Measurements from ENCODE around the gene MEX3D.
"Not testable (repeated sequence)": the region's sequence is repeated elsewhere in the genome, so short reads cannot be mapped to it uniquely, and the experiment has no call there.

The MEX3D gene

DNA sequence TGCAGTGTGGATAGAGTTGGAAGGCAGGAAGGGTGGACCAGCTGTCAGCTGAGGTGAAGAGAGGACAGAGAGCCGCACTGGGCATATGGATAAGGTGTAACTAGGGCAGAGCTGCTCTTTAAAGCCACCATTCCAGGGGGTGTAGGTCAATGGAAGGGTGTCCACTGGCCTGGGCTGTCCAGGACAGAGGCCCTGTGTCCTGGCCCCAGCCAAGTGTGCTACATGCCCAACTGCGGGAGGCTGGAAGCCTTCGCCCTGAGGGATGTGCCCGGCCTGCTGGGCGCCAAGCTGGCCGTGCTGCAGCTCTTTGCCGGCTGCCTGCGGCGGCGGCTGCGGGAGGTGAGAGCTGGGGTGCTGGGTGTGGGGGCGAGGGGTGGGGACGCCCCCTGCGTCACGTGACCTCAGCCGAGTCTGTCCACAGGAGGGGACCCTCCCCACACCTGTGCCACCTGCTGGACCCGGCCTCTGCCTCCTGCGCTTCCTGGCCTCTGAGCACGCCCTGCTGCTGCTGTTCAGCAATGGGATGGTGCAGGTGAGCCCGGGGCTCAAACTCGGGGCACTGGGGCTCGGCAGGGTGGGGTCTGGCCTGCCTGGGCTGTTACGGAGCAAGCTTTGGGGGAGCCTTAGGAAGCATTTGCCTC is 34.5 kb downstream of the MEX3D start:
- DNase-seq: no peak

DNA sequence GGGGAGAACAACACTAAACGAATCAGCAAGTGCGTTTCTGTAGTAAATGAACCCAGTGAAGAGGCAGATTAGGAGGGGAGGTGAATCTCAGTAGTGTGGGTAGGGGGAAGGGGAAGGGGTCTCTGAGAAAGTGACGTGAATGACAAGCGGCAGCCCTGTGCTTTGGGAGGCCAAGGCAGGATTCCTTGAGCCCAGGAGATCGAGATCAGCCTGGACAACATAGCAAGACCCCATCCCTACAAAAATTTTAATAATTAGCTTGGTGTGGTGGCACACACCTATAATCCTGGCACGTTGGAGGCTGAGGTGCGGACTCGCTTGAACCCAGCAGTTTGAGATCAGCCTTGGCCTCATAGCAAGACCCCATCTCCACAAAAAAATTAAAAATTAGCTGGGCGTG is 36.1 kb downstream of the MEX3D start:
- no peak for DNase-seq

DNA sequence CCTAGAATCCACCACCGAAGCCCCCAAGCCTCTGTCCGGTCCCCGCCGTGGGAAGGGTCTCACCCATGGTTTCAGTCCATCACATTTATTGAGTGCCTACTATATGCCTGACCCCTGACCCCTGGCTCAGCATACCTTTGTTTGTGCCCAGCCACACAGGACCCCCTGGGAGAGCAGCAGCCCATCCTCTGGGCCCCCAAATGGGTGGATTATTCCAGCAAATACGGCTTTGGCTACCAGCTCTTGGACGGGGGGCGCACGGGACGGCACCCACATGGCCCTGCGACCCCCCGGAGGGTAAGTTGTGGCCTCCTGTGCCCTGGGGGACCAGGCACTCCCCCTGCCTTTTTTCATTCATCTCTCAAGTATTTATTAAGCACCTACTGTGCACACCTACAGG is 36.5 kb downstream of the MEX3D start:
- DNase-seq: no peak

DNA sequence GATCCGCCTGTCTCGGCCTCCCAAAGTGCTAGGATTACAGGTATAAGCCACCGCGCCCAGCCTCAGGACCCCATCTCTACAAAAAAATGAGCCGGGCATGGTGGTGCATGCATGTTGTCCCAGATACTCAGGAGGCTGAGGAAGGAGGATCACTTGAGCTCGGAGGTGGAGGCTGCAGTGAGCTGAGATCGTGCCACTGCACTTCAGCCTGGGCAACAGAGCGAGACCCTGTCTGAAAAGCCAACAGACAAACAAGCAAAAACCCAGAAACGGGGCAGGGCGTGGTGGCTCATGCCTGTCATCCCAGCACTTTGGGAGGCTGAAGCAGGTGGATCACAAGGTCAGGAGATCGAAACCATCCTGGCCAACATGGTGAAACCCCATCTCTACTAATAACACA is 37.3 kb downstream of the MEX3D start:
- DNase-seq: not testable (repeated sequence)

DNA sequence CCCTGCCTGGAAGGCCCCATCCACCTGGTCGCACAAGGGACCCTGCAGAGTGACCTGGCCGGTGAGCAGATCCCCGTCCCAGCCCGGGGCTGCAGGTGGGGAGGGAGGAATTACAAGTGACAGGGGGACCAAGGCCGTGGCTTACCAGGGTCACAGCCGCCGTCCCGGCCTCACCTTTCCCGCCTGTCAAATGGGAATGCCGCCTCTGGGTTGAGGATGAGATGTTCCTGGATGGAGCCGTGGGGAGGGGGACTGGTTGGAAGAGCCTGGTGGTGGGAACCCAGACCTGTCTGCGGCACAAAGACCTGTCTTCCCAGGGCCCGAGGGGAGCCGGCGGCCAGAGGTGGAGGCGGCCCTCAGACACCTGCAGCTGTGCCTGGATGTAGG is 38.7 kb downstream of the MEX3D start:
- no peak for DNase-seq

DNA sequence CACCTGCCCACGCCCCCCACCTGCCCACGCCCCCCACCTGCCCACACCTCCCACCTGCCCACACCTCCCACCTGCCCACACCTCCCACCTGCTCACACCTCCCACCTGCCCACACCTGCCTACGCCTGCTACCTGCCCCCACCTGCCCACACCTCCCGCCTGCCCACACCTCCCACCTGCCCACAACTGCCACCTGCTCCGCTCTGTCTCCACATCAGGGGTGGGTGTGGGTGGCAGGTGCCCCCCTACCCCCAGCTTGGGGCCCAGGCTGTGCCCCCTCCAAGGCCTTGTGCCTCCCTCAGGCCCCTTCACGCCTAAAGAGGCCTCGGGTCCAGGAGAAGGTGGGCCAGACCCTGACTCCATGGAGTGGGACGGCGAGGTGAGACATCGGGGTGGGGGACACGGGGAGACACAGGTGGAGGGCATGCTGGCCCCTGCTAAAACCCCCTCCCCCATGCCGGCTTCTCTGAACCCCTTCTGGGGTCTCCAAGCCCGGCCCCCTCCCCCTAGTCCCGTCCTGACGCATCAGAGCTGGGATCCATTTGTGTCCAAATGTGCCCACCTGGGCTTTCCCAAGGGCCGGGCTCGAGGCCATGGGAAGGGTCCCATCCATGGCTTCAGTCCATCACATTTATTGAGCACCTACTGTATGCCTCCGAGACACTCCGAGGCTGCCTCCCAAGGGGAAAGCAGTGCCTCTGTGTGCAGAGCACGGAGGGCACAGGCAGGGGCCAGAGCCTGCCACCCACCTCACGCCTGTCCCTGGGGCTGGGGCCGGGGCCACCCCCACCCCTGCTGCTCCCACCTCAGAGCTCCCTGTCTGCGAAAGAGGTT is 39.3 kb downstream of the MEX3D start:
- DNase-seq: no peak

DNA sequence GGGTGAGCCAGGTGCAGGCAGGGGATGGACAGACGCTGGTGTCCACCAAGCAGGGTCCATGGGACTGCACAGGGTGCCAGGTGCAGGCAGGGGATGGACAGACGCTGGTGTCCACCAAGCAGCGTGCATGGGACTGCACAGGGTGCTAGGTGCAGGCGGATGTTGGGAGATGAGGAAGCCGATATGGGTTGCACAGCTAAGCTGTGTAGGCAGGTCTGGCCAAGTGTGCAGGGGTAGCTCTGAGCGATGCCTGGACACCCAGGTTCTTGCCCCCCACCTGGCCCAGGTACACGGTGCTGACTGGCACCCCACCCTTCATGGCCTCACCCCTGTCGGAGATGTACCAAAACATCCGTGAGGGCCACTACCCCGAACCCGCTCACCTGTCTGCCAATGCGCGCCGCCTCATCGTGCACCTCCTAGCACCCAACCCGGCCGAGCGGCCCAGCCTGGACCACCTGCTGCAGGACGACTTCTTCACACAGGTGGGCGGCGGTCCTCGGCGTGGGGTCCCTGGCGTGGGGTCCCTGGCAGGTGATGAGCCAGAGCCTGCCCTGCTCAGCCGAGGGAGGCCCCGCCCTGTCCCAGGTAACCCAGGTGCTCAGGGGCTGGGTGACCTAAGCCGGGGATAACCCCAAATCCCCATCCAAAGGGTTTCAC is 40.3 kb downstream of the MEX3D start:
- DNase-seq: no peak

DNA sequence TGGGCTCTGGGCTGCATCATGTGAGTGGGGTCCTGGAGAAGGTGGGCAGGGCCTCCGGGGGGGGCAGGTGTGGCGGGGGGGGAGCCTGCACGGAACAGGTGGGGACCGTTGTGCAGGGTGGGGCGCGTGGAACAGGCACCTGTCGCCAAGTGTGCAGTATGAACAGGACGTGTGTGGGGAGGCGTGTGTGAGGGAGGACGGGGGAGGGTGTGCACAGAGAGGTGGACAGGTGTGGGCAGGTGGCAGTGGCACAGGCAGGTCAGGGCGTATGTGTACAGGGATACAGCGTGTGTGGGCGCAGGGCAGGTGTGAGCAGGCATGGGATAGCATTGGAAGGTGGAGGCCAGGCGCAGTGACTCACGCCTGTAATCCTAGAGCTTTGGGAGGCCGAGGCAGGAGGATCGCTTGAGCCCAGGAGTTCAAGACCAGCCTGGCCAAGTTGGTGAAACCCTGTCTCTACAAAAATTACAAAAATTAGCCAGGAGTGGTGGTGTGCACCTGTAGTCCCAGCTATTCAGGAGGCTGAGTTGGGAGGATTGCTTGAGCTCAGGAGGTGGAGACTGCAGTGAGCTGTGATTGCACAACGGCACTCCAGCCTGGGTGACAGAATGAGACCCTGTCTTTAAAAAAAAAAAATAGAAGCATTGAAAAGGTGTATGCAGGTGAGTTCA is 41.0 kb downstream of the MEX3D start:
- DNase-seq: no peak

DNA sequence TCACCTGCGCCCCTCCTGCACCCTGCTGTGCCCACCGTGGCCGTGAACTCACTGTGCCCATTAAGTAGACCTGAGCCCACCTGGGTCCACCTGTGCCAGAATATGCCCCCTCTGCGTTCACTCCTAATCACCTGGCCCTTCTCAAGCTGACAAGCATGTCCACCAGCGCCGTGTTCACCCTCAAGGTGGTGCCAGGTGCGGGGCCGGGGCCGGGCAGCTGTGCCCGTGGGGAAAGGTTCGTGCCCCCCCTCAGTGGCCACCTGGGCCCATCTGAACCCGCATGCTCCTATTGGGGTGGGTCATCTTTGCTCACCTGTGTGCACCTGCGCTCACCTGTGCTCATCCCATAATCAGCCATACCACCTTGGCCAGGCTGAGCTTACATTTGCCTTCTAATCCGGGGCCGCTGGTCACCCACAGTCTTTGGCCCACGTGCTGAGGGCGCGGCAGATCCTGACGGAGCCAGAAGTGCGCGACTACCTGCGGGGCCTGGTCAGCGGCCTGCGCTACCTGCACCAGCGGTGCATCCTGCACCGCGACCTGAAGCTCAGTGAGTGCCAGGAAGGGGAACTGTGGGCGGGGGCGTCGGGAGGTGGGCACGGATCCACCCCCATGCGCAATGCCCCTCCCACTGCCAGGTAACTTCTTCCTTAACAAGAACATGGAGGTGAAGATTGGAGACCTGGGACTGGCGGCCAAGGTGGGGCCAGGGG is 41.9 kb downstream of the MEX3D start:
- DNase-seq: no peak

DNA sequence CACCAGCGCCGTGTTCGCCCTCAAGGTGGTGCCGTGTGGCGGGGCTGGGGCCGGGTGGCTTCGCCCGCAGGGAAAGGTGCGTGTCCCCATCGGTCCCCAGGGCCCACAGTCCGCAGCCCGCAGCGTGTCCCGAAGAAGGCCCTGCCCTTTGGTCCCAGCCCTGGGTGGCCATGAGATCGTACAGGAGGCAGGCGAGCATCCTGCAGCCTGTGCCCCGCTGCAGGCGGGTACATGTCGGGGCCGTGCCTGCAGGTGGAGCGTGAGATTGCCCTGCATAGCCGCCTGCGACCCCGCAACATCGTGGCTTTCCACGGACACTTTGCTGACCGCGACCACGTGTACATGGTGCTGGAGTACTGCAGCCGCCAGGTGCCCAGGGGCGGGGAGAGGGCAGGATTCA is 42.8 kb downstream of the MEX3D start:
- DNase-seq: no peak

DNA sequence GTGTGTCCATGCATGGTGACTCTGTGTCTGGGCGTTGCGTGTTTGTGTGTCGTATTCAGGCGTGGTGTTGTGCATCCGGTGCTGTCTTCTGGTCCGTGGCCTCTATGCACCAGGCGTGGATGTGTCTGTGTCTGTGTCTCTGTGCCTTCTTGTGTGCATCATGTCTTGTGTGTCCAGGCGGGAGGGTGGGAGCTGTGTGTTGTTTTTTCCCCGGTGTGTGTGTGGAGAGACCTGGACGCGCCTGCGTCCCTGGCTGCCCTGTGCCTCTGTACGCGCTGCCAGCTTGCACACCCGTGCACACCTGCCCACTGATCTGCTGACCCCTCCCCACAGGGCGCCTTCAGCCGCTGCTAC is 43.2 kb downstream of the MEX3D start:
- no peak for DNase-seq

DNA sequence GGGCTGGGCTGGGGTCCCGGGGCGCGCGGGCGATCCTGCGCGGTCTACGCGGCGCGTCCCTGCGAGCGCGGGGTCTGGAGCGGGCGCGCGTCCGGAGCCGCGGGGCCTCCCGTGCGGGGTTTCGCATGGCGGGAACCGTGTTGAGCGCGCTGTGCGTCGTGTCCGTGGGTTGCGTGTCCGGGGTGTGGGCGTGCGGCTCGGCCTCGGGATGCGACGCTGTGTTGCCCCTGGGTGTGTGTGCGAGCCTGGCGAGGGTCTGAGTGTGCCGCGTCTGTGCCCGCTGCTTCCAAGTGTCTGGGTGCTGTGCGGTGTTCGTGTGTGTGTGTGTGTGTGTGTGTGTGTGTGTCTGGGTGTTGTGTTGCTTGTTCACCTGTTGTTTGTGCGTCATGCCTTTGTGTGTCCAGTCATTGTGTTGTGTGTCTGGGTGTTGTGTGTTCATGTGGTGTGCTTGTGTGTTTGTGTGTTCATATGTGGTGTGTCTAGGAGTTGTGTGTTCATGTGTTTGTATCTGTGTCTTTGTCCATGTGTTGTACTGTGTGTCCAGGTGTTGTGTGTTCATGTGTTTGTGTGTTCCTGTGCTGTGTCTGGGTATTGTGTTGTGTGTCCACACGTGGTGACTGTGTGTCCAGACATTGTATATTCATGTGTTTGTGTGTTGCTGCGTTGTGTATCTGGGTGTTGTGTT is 43.7 kb downstream of the MEX3D start:
- DNase-seq: no peak

DNA sequence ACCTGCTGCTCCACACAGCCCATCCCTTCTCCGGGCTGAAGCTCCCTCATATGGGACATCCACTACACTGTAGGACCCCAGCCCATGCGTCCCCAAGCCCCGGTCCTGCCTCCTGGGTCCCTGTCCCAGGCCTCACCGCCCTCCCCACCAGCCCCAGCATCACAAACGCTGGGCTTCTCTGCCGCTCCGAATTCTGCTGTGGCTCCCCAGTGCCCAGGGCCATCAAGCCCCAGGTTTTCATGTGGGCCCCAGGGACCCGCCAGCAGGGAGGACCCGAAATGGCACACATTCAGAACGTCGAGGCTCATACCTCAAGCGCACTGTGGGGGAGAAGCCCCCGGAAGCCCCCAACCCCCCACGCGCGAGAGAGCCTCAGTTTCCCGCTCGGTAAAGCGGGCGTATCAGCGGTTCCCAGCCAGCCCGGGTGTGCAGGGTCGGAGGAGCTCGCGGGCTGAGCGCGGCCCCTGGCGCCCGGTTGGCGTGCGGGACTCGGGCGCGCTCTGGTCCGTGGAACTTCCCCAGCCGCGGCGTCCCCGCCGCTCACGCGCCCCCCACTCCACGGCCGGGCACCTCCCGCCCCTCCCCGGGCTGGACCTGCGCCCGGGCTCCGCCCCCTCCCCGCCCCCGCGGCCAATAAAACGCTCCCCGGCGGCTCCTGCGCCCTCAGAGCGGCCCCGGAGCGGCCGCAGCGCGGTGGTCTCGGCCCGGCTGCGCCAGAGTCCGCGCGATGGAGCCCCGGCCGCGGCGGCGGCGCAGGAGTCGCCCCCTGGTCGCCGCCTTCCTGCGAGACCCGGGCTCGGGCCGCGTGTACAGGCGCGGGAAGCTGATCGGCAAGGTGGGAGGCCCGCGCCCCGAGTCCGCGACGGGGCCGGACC is 44.5 kb downstream of the MEX3D start, which contains the start of gene PLK5:
TSS of gene PLK5 (plus strand) at position 666 of the 875 bp plus-strand sequence. CDS start 2,920 bp downstream, outside the sequence.
- DNase-seq: no peak

DNA sequence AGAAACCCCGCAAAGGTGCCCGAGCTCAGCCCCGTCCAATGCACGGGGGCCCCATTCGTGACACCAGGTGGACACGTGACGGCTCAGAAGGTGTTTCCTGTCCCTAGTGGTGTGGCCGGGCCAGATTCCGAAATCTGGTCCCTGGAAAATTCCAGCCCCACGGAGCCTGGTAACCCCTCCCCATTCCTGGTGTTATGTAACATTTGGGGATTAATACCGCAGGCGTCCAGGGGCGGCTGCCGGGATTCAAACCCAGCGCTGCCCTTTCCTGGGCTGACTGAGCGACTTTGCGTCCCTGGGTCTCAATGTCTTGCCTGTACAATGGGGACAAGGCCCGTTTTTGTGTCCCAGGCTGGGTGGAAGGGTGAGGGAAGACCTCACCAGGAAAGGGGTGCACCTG is 45.3 kb downstream of the MEX3D start:
- peak; percentile 55 to 66 for DNase-seq

DNA sequence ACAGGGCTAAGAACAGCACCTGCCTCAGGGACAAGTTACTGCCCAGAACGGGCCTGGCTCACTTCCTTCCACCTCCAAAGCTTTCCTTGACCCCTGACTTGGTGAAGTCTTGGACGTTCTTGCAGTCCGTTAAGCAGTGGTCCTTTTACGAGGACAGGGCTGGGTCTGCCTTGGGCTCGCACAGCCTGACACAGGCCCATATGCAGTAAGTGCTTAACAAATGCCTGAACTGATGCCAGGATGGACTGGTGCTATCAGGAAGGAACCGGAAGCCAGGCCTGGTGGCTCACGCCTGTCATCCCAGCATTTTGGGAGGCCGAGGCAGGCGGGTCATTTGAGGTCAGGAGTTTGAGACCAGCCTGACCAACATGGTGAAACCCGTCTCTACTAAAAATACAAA is 46.1 kb downstream of the MEX3D start:
- no peak for DNase-seq

DNA sequence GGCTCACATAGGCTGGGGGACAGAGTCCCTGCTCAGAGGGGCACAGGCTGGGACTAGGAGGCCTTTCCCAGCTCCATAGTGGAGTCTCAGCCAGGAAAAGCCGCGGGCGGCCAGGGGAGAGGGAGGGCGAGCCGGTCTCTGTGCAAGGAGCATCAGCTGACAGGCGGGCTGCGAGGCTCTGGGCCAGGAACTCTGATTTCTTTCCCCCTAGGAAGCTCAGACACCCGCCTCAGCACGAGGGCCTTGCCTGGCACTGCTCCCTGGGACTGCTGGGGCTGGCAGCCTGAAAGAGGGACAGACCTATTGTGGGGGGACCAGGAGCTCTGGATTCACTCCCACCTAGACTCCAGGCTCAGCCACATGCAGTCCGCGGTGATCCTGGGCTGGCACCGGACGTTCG is 46.5 kb downstream of the MEX3D start:
- DNase-seq: peak; percentile 66 to 80

DNA sequence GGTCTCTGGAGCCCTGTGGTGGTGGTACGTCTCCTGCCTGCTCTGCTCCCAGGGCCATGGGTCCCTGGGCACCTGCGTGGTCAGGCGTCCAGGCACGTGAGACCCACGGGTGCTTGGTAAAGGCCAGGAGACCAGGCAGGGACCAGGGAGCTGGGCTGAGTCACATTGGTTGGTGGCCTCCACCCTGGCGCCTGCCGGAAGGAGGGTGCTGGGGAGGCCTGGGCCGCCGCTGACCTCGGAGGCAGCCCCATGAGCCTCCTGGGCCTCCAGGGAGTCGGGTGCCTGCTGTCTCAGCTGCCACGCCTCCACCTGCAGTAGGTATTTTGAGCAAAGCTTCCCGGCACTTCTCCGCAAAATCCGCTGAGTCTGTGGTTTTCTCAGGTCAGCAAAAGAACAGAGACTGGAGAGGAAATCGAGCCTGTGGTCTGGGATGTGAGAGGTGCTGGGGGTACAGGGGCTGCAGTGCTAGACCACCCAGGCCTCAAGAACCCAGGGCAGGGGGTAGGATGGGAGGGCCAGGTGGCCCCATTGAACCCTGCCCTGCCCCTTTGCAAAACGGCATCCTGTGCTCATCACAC is 47.8 kb downstream of the MEX3D start:
- DNase-seq: no peak

DNA sequence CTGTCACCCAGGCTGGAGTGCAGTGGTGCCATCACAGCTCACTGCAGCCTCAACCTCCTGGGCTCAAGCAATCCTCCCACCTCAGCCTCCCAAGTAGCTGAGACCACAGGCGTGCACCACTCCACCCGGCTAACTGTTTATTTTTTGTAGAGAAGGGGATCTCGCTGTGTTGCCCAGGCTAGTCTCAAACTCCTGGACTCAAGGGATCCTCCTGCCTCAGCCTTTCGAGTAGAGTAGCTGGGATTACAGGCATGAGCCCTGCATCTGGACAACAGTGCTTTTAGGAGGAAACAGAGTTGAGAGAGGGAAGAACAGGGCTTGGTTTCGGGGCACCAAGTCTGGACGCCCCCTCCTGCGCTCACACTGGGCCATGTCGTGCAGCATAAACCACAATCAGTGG is 48.3 kb downstream of the MEX3D start:
- DNase-seq: not testable (repeated sequence)

DNA sequence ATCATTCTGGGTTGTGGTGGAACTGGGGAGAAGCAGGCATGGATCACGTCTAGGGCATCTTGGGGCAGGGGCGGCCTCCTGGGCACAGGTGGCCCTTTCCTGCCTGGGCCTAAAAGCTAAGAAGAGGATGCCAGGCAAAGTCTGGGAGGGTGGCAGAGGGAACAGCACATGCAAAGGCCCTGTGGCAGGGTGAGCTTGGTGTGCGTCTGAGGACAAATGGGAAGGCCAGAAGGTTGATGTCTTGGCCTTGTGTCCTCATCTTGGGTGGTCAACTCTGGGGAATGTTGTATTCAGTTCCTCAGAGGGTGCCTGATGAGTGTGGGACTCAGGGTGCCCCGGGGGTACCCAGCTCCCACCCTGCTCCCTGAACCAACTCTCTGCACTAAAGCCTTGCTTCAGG is 49.7 kb downstream of the MEX3D start:
- no peak for DNase-seq

DNA sequence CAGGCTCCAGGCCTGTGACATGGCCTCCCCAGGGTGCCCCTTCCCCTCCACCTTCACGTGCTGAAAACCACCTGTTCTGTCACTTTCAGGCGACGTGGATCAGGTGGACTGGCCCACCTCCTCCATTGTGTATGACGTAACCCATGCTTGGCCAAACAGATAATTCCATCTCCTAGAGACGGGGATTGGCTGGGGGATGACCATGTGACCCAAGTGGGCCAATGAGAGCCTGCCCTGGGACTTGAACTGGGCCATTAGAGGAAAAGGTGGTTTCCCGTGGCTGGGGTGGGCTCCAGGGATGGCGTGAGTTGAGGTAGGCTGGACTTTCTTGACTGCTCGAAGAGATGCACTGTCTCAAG is 51.8 kb downstream of the MEX3D start:
- no peak for DNase-seq

Data from cerebellar nuclear complex (tissue), 1 donor.